OCI-LY1 (cell line): ENCODE measurements around the gene TRPM4.

Source experiments
- H2AFZ ChIP-seq: fragments of 200-600 bp; sonication (generic), shearing (Covaris generic); 2 replicates; pipeline ENCODE4 v1.6.0; 2014; ENCODE audit warnings: antibody characterized with exemption, mild to moderate bottlenecking, low read length
- H3F3A ChIP-seq: fragments of 200-600 bp; sonication (generic), shearing (Covaris generic); 2 replicates; pipeline ENCODE4 v1.6.0; 2014; ENCODE audit warnings: mild to moderate bottlenecking, antibody characterized with exemption, low read length, moderate library complexity; ENCODE audit not compliant: insufficient read depth
- H3K27ac ChIP-seq: fragments of 200-600 bp; sonication (generic); 2 replicates; pipeline ENCODE4 v1.5.1; 2014; ENCODE audit warnings: low read length, mixed run types, mild to moderate bottlenecking, low read depth; ENCODE audit not compliant: poor library complexity, severe bottlenecking
- H3K27me3 ChIP-seq: fragments of 200-600 bp; sonication (generic); 2 replicates; pipeline ENCODE4 v1.6.0; 2014; ENCODE audit warnings: antibody characterized with exemption, mild to moderate bottlenecking, low read length, moderate library complexity; ENCODE audit not compliant: insufficient read depth
- H3K36me3 ChIP-seq: fragments of 200-600 bp; sonication (generic); 2 replicates; pipeline ENCODE4 v1.6.1; 2014; ENCODE audit warnings: mild to moderate bottlenecking, antibody characterized with exemption, low read length, moderate library complexity, mixed read lengths; ENCODE audit not compliant: insufficient read depth
- H3K4me1 ChIP-seq: fragments of 200-600 bp; sonication (generic); 2 replicates; pipeline ENCODE4 v1.5.1; 2014; ENCODE audit warnings: mild to moderate bottlenecking, low read length, moderate library complexity; ENCODE audit not compliant: insufficient read depth, severe bottlenecking
- H3K4me2 ChIP-seq: fragments of 200-600 bp; sonication (generic), shearing (Covaris generic); 2 replicates; pipeline ENCODE4 v1.6.1; 2014; ENCODE audit warnings: low read length
- H3K4me3 ChIP-seq: fragments of 200-600 bp; sonication (generic); 2 replicates; pipeline ENCODE4 v1.5.1; 2014; ENCODE audit warnings: low read length, low read depth, mild to moderate bottlenecking, mixed read lengths; ENCODE audit not compliant: poor library complexity, severe bottlenecking
- H3K79me2 ChIP-seq: fragments of 200-600 bp; shearing (Covaris generic); 2 replicates; pipeline ENCODE4 v1.6.1; 2016; ENCODE audit warnings: mixed run types, low read length, mixed read lengths; ENCODE audit not compliant: insufficient read depth
- H3K9ac ChIP-seq: fragments of 200-600 bp; sonication (generic), shearing (Covaris generic); 2 replicates; pipeline ENCODE4 v1.6.1; 2014; ENCODE audit warnings: mild to moderate bottlenecking, low read length, mixed read lengths
- H3K9me2 ChIP-seq: fragments of 200-600 bp; sonication (generic), shearing (Covaris generic); 2 replicates; pipeline ENCODE4 v1.6.1; 2014; ENCODE audit warnings: low read depth, mild to moderate bottlenecking, low read length, mixed read lengths
- H3K9me3 ChIP-seq: fragments of 200-600 bp; shearing (Covaris generic); 2 replicates; pipeline ENCODE4 v1.6.1; 2014; ENCODE audit warnings: low read length, mixed read lengths
- H4K20me1 ChIP-seq: fragments of 200-600 bp; sonication (generic), shearing (Covaris generic); 2 replicates; pipeline ENCODE4 v1.6.0; 2016; ENCODE audit warnings: mild to moderate bottlenecking, low read length; ENCODE audit not compliant: insufficient read depth
- EZH2 ChIP-seq: fragments of 200-600 bp; sonication (generic), shearing (Covaris generic); IDR thresholded peaks from 2 replicates; pipeline ENCODE4 v1.8.0; 2017; ENCODE audit warnings: borderline replicate concordance, mixed run types, mild to moderate bottlenecking, antibody characterized with exemption, low read length, moderate library complexity, mixed read lengths
- TF ChIP-seq, protein P1 (sequence below): fragments of 200-600 bp; sonication (generic), shearing (Covaris generic); IDR thresholded peaks from 2 replicates; pipeline ENCODE4 v1.5.1; 2017; ENCODE audit warnings: mild to moderate bottlenecking, antibody characterized with exemption, low read length, moderate library complexity, mixed read lengths

Gene TRPM4

GRCh38 chr19:49255674-49256073 is 98.1 kb downstream of the TRPM4 start:
- no peaks in the 10 kb centered on the region for H3K36me3 ChIP-seq
- no peaks in the 10 kb centered on the region for H3K4me1 ChIP-seq
- no peaks in the 10 kb centered on the region for H3F3A ChIP-seq
- no peaks in the 10 kb centered on the region for H3K9me2 ChIP-seq
- no peak overlapping the region for H2AFZ ChIP-seq
- H3K27me3 ChIP-seq: peaks cover 2% of the 10 kb centered on the region; the same call in 1 of the 2 replicates
- TF ChIP-seq, protein P1, sequence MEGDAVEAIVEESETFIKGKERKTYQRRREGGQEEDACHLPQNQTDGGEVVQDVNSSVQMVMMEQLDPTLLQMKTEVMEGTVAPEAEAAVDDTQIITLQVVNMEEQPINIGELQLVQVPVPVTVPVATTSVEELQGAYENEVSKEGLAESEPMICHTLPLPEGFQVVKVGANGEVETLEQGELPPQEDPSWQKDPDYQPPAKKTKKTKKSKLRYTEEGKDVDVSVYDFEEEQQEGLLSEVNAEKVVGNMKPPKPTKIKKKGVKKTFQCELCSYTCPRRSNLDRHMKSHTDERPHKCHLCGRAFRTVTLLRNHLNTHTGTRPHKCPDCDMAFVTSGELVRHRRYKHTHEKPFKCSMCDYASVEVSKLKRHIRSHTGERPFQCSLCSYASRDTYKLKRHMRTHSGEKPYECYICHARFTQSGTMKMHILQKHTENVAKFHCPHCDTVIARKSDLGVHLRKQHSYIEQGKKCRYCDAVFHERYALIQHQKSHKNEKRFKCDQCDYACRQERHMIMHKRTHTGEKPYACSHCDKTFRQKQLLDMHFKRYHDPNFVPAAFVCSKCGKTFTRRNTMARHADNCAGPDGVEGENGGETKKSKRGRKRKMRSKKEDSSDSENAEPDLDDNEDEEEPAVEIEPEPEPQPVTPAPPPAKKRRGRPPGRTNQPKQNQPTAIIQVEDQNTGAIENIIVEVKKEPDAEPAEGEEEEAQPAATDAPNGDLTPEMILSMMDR: no peak
- TF ChIP-seq EZH2: no peak
- H3K4me2 ChIP-seq: no peak overlapping the region
- no peak overlapping the region for H3K4me3 ChIP-seq
- H3K79me2 ChIP-seq: no peaks in the 10 kb centered on the region
- no peak overlapping the region for H3K27ac ChIP-seq
- H3K9me3 ChIP-seq: peaks cover 11% of the 10 kb centered on the region
- H4K20me1 ChIP-seq: no peaks in the 10 kb centered on the region
- no peak overlapping the region for H3K9ac ChIP-seq

GRCh38 chr19:49256691-49257090 is 99.1 kb downstream of the TRPM4 start:
- Histone ChIP-seq H3K4me3 (no peak overlapping the region), H4K20me1 (no peaks in the 10 kb centered on the region), H3K9me2 (no peaks in the 10 kb centered on the region), H3K36me3 (no peaks in the 10 kb centered on the region), H3K9me3 (peaks cover 11% of the 10 kb centered on the region), H3K4me1 (no peaks in the 10 kb centered on the region), H3K79me2 (no peaks in the 10 kb centered on the region), H3K4me2 (no peak overlapping the region), H2AFZ (no peak overlapping the region), H3K27ac (no peak overlapping the region), H3K27me3 (no peaks in the 10 kb centered on the region; the same call in 1 of the 2 replicates), H3F3A (no peaks in the 10 kb centered on the region), H3K9ac (no peak overlapping the region)
- no peak for TF ChIP-seq EZH2
- TF ChIP-seq, protein P1: no peak
